MM.1S (cell line): ENCODE results near the gene CCBE1.

Experiments used
- EZH2 ChIP-seq: fragments of 300-600 bp; sonication (generic); optimal IDR thresholded peaks from 2 replicates; pipeline ENCODE3; 2017; ENCODE audit warnings: low read depth, mild to moderate bottlenecking, antibody characterized with exemption, low read length, mixed read lengths
- TF ChIP-seq, protein P1 (sequence below): fragments of 300-600 bp; sonication (generic); IDR thresholded peaks from 2 replicates; pipeline ENCODE4 v1.5.1; 2016; ENCODE audit warnings: antibody characterized with exemption, low read length, mixed read lengths

DNA sequence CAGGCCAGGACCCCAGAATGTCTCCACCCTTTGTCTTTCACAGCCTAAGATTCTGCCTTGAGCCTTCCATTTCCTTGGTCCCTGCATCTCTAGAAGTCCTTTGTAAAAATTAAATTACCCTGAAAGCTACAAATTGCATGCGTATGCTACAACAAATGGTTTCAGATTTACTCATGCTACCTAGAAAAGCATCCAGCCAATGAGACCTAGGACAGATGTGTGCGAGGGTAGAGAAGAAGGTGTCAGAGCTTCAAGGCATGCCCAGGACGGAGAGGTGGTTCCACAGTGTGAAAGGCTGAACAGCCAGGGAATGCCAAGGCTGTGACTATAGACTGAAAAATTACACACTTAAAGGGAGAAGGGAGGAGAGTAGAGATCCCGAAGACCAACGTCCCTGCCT lies 40.2 kb downstream of the CCBE1 start:
- TF ChIP-seq, protein P1, sequence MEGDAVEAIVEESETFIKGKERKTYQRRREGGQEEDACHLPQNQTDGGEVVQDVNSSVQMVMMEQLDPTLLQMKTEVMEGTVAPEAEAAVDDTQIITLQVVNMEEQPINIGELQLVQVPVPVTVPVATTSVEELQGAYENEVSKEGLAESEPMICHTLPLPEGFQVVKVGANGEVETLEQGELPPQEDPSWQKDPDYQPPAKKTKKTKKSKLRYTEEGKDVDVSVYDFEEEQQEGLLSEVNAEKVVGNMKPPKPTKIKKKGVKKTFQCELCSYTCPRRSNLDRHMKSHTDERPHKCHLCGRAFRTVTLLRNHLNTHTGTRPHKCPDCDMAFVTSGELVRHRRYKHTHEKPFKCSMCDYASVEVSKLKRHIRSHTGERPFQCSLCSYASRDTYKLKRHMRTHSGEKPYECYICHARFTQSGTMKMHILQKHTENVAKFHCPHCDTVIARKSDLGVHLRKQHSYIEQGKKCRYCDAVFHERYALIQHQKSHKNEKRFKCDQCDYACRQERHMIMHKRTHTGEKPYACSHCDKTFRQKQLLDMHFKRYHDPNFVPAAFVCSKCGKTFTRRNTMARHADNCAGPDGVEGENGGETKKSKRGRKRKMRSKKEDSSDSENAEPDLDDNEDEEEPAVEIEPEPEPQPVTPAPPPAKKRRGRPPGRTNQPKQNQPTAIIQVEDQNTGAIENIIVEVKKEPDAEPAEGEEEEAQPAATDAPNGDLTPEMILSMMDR, result no peak
- TF ChIP-seq EZH2, result no peak
